Measurements from ENCODE around the gene NRXN2.

NRXN2 gene

GRCh38 chr11:64588701-64589100 is 134.3 kb downstream of the NRXN2 start:
- DNase-seq (ENCODE audit: low read depth) = no peak

- DNase-seq (ENCODE audit: low read depth) = no peak
Observed at GRCh38 chr11:64586366-64586765, 136.6 kb downstream of the NRXN2 start.

DNA sequence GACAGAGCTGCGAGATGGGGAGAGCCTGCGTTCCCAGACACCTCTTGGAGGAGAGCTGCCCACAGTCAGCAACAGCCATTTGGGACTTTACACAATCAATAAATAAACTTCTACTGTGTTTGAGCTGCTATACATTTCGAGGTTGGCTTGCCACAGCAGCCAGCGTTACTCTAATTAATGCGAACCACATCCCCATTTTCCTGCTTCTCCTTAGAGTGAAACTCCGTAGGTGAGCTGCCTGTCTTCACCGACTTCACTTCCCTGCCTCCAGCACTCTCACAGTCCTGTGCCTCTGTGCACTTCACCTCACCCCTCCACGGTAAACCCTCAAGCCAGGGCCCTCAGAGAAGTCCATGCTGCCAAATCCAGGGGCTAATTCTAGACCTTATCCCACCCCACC is 137.8 kb downstream of the NRXN2 start:
- no peak for DNase-seq (ENCODE audit: low read depth)

DNA sequence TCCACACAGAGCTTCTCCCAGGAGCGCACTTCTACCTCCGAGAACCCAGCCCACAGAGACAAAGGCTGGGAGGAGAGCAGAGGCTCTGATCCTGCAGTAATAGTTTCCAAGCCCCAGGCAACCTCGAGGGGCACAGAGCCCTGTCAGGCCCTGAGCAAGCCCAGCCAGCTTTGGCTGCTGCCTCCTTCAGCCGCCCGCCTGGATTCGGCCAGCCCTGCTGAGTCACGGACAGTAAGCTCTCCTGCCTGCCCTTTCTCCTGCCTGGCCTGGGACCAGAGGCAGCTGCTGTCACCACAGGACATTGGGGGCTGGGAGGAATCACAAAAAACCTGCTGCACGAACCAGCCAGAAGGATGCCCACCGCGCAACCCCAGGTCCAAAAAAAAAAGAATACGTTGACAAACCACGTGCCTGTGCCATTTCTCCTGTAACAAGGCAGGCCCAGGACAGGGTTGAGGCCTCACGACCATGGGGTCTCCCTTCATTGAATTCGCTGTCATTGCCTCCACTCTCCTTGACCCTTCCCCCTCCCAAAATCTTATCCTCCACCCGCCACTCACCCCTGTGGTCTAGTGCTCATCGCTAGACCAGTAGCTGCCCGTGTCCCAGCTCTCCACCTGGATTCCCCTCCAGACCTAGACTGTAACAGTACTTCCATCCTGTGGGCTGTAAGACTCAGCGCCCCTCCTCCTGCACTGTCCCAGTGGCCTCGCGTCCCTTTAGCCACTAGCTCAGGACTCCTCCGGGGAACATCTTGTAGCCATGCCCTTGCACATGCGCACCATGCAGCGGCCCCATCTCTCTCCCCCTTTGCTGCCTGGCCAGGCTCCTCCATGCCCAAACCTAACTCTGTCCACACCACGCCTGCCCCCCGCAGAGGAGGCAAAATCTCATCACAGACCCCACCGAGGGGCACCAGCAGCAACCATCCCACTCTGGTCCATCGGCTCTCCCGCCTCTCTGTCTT is 139.4 kb downstream of the NRXN2 start:
- DNase-seq (ENCODE audit: low read depth) = no peak

- DNase-seq (ENCODE audit: low read depth) = no peak
Observed at GRCh38 chr11:64582885-64583284, 140.1 kb downstream of the NRXN2 start.

GRCh38 chr11:64581057-64581523 is 141.9 kb downstream of the NRXN2 start:
- DNase-seq (ENCODE audit: low read depth) = no peak

DNA sequence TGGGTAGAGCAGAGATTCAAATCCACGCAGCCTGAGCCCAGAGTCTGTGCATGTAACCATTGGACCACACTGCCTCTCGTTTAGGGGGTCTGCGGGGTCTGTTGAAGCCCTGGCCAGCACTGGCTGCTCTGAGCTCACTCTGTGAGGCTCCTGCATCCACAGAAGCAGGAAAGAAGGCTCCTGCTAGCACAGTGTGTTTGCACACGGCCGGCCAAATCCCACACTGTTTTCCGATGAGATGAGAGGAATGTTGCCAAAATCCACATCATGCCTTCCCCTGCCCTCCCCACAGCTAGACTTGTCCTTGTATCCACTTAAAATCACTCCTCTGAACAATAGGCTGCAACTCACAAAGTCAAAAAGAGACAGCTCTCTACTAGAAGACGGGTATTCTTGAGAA is 142.6 kb downstream of the NRXN2 start:
- DNase-seq (ENCODE audit: low read depth) = no peak

GRCh38 chr11:64577202-64577601 is 145.8 kb downstream of the NRXN2 start:
- no peak for DNase-seq (ENCODE audit: low read depth)

- DNase-seq (ENCODE audit: low read depth) = no peak
Observed at GRCh38 chr11:64572143-64572542, 150.9 kb downstream of the NRXN2 start.

- DNase-seq (ENCODE audit: low read depth) = no peak
Observed at GRCh38 chr11:64571410-64572091, 151.4 kb downstream of the NRXN2 start.

- DNase-seq (ENCODE audit: low read depth) = no peak
Observed at GRCh38 chr11:64571050-64571409, 152.0 kb downstream of the NRXN2 start.

DNA sequence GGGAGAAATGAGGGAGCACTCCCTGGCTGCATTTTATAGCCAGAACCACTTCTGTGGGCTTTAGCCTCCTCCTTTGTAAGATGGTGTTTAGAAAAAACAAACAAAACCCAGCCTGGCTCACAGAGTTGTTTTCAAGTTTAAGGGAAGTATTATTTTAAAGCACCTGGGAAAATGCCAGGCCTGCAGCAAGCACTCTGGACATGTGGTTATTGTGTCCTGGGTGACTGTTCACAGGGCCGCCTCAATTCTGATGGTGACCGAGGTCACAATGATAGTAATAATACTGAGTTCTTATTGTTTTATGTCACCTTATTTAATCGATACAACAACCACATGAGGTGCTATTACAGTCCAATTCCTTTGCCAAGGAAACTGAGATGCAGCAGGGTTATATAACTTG is 152.7 kb downstream of the NRXN2 start:
- DNase-seq (ENCODE audit: low read depth) = no peak

DNA sequence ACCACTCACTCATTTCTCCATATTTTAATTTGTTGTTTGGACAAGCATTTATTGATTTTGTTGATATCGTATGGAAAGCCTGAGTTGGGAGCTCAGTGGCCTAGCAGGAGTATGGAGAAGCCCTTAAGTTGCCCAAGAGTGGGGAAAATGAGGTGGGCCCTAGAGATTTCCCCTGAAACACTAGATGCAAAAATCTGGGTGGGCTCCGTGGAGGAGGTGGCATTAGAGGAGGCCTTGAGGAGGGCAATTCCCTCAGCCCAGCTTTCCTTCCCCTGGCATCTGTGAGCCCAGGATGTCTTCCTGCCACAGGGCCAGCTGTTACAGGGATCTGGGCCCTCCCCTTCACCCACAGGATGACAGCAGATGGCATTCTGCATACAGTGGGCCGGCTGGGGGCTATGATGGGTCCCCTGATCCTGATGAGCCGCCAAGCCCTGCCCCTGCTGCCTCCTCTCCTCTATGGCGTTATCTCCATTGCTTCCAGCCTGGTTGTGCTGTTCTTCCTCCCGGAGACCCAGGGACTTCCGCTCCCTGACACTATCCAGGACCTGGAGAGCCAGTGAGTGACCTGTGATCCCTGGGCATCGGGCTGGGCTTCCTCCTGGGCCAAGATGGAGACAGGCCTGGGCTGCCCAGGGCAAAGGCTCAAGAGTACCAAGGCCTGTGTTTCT is 153.6 kb downstream of the NRXN2 start:
- DNase-seq (ENCODE audit: low read depth) = no peak

GRCh38 chr11:64568584-64569140 is 154.3 kb downstream of the NRXN2 start:
- no peak for DNase-seq (ENCODE audit: low read depth)

- no peak for DNase-seq (ENCODE audit: low read depth)
Observed at GRCh38 chr11:64568041-64568571, 154.9 kb downstream of the NRXN2 start.

DNA sequence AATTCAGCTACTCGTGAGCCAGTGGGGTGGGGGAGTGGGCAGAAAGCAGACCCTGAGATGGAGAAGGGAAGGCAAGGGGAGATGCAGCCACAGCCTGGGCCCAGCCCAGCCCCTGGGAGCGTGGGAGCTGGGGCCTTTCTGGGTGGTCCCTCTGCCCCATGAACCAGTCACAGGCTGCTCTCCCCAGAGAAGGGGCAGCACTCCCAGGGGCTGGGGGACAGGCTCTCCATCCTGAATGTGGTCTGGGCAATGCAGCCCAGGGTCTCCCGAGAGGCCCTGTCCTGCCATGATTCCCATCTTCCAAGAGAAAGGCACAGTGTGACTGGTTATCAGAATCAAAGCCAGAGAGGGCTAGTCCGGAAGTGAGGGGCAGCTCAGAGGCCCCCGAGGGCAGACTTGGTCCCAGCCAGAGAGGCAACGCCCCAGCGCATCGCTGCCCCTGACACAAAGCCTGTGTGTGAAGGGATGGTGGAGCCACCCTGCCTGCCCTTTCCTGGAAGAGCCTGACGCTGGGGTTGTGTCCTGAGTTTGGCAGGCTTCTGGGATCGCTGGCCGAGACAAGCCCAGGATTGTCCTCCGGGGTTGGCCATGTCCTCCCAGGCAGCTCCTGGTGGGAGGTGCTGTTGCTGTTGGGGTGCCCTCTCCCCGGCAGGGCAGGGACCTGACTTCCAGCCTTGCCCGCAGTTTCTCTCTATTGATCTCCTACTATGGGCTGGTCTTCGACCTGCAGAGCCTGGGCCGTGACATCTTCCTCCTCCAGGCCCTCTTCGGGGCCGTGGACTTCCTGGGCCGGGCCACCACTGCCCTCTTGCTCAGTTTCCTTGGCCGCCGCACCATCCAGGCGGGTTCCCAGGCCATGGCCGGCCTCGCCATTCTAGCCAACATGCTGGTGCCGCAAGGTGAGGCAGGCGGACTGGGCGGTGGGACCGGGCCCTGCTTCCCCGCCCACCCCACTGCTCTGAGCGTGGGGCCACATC is 155.8 kb downstream of the NRXN2 start:
- DNase-seq (ENCODE audit: low read depth) = no peak

DNA sequence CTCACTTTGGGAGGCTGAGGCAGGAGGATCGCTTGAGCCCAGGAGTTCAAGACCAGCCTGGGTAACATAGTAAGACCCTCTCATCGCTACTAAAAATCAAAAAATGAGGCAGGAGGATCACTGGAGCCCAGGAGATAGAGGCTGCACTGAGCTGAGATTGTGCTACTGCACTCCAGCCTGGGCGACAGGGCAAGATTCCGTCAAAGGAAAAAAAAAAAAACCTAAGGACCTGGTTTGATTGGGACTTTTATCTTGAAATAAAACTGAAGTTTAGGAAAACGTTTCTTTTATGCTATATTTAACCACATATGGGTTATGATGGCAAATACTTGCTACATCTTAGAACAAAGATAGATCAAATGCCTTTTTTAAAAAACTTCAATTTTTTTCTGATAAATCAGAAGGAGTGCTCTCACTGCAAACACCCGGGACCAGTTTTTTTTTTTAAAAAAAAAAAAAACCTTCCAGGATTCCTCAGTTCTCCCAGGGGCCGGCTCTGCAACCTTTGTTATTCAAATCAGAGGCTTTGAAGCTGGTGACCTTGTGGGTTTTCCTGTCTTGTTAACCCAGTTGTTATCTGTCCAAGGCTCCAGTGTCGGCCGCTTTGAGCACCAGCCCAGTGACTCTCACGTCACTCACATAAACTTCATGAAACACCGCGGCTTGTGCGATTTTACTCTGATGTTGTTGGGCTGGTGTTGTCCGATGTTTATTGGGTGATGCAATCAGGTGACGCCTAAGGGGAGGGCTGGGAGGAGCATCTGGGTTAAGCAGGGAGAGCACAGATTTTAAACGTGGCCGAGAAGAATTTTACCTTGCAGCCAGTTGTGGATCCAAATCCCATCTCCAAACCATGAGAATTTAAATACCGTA is 156.7 kb downstream of the NRXN2 start:
- peak; percentile 55 for DNase-seq (ENCODE audit: low read depth)

GRCh38 chr11:64564947-64565889 is 157.8 kb downstream of the NRXN2 start:
- no peak for DNase-seq (ENCODE audit: low read depth)

DNA sequence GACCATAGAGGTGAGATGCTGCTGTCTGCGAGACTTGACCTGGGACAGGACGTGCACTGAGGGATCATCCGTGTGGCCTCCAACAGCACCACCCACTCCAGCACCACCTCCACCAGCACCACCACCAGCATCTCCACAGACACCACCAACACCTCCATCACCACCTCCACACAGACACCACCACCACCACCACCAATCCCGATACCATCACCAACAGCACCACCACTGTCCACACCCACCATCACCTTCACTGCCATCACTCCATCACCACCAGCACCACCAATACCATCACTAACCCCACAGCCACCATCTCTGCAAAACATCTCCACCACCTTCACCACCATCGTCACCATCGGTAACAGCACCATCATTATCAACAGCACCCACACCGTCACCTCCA is 158.6 kb downstream of the NRXN2 start:
- no peak for DNase-seq (ENCODE audit: low read depth)
